Kidney (tissue), 14 donors: Measurements from ENCODE around the gene MYLK. TPM values are rescaled to one million over a fixed set of nuclear protein-coding genes. Genes with fewer than 3 reads are reported as not detected.

Experiments used
- DNase-seq, 5 donors: peaks; one replicate each; pipeline ENCODE4 v3.0.0-alpha.2; 2013 to 2020
- FAIRE-seq: peaks from 2 replicates; lab custom pipeline; 2012; peaks lifted over from hg19 to GRCh38; lab: Jason Lieb, UNC
- H3K27ac ChIP-seq, 2 donors: one replicate each; pipeline ENCODE4 v1.7.0; 2013; ENCODE audit warnings: low read depth in 2 of 2, low read length in 2 of 2, inconsistent platforms in 1 of 2
- H3K27me3 ChIP-seq: one replicate; pipeline ENCODE4 v1.7.1; 2013; ENCODE audit warnings: low read length, inconsistent platforms; ENCODE audit not compliant: control insufficient read depth, insufficient read depth
- H3K36me3 ChIP-seq, 3 donors: one replicate each; pipeline versions ENCODE4 v1.7.0 to v1.7.1; 2013; ENCODE audit warnings: low read length in 3 of 3, control low read depth in 1 of 3, inconsistent platforms in 1 of 3; ENCODE audit not compliant: insufficient read depth in 3 of 3, control insufficient read depth in 2 of 3
- H3K4me1 ChIP-seq, 3 donors: one replicate each; pipeline versions ENCODE4 v1.7.0 to v1.7.1; 2013; ENCODE audit warnings: low read length in 3 of 3, inconsistent platforms in 1 of 3, low read depth in 1 of 3; ENCODE audit not compliant: control insufficient read depth in 2 of 3, insufficient read depth in 2 of 3
- H3K4me3 ChIP-seq, 3 donors: one replicate each; pipeline versions ENCODE4 v1.7.0 to v1.8.1; 2013; ENCODE audit warnings: low read length in 3 of 3, control low read depth in 1 of 3, inconsistent platforms in 1 of 3
- H3K9ac ChIP-seq, 3 donors: one replicate each; pipeline versions ENCODE4 v1.7.0 to v1.7.1; 2013; ENCODE audit warnings: low read length in 3 of 3, control low read depth in 1 of 3, inconsistent platforms in 1 of 3
- H3K9me3 ChIP-seq, 3 donors: one replicate each; pipeline versions ENCODE4 v1.7.0 to v1.7.1; 2013; ENCODE audit warnings: low read length in 3 of 3, control low read depth in 1 of 3, inconsistent platforms in 1 of 3; ENCODE audit not compliant: control insufficient read depth in 2 of 3, insufficient read depth in 1 of 3
- CTCF ChIP-seq: IDR thresholded peaks from 3 replicates; pipeline ENCODE4 v1.5.1; 2012; ENCODE audit warnings: mild to moderate bottlenecking, moderate library complexity, borderline replicate concordance; ENCODE audit not compliant: insufficient read depth; ENCODE audit errors: extremely low read depth
- intact Hi-C: fragments of 100-400 bp; cut with DNase I; formaldehyde crosslinking; loops from one replicate; pipeline ENCODE4 v1.11.1; 2022
- polyA plus RNA-seq: library from polyadenylated mRNA; stranded (reverse); fragments of 350-450 nt; fragmentation: Illumina TruSeq; extraction: RNeasy Lipid Tissue Mini Kit (QIAGEN cat#74804); gene quantifications from one replicate; pipeline ENCODE4 v1.2.3, GENCODE V29; 2014; ENCODE audit warnings: low read depth, low replicate concordance; ENCODE audit not compliant: insufficient read depth
- total RNA-seq: library from RNA; stranded (reverse); fragmentation: NEBNext Ultra II Directional; extraction: Animal tissue kit (Norgen Biotek cat#: 25700); gene quantifications from one replicate; pipeline ENCODE4 v1.2.1, GENCODE V29; 2021
- donor health status: control.
- donor health status: control.
- donor health status: control.
- donor health status: control.
- donor health status: control.
- donor health status: DM: yes; HTN: yes; CAD: no.
- donor health status: Normal renal cell carcinoma (clear cell type).

Gene MYLK
- total and polyA plus RNA-seq, 2 donors from 2014 or later: 25.3 to 164 TPM

- Histone ChIP-seq H3K9me3 (no peaks in the 10 kb centered on the region), H3K36me3 (peaks cover 5 to 42% (median 17%) of the 10 kb centered on the region in 3 donors), H3K4me1 (peaks cover 5 to 11% (median 7%) of the 10 kb centered on the region in 3 donors), H3K9ac (no peak overlapping the region), H3K27ac (no peak overlapping the region), H3K27me3 (no peaks in the 10 kb centered on the region), H3K4me3 (no peak overlapping the region)
- DNase-seq: no peak
- no peak for TF ChIP-seq CTCF
- intact Hi-C loops: no loop called here
- no peak for FAIRE-seq
Measured at GRCh38 chr3:123644358-123644757, 239.8 kb downstream of the MYLK start.

GRCh38 chr3:123642957-123643330 lies 241.2 kb downstream of the MYLK start:
- peaks cover 5 to 47% (median 22%) of the 10 kb centered on the region in 3 donors for H3K36me3 ChIP-seq
- intact Hi-C loops: no loop called here

GRCh38 chr3:123642182-123642956 lies 241.8 kb downstream of the MYLK start:
- intact Hi-C loops: no loop called here
- FAIRE-seq (no peak), DNase-seq (peak; percentile 75 to 88 (median 82))
- peak; percentile 61 for TF ChIP-seq CTCF
- H3K4me3 ChIP-seq: no peak overlapping the region
- H3K4me1 ChIP-seq: peaks cover 5 to 11% (median 7%) of the 10 kb centered on the region in 3 donors
- peaks cover 3 to 47% (median 19%) of the 10 kb centered on the region in 3 donors for H3K36me3 ChIP-seq
- no peaks in the 10 kb centered on the region for H3K9me3 ChIP-seq
- peak overlapping the region in 1 of 3 donors; percentile 8 for H3K9ac ChIP-seq
- peak overlapping the region in 1 of 2 donors; percentile 60 for H3K27ac ChIP-seq
- no peaks in the 10 kb centered on the region for H3K27me3 ChIP-seq

More at GRCh38 chr3:123642957-123643330, 241.2 kb downstream of the MYLK start:
- Histone ChIP-seq H3K9me3 (no peaks in the 10 kb centered on the region), H3K4me3 (no peak overlapping the region), H3K27ac (no peak overlapping the region), H3K27me3 (no peaks in the 10 kb centered on the region), H3K4me1 (peaks cover 5 to 11% (median 7%) of the 10 kb centered on the region in 3 donors), H3K9ac (no peak overlapping the region)
- FAIRE-seq: no peak
- no peak for TF ChIP-seq CTCF
- DNase-seq: no peak
